GM19043 (cell line): ENCODE data around the gene ZNF8.
"Not testable (repeated sequence)": the region's sequence is repeated elsewhere in the genome, so short reads cannot be mapped to it uniquely, and the experiment has no call there.

Experiments used
- ATAC-seq: cut with Tn5 transposase; IDR thresholded peaks from one replicate; pipeline ENCODE4 v1.9.1; 2021; ENCODE audit warnings: low read depth; ENCODE audit not compliant: unreplicated experiment

ZNF8 gene

GRCh38 chr19:58278541-58279041, at the start of gene ZNF8:
ZNF8 (plus strand) TSS chr19:58278955; CDS start chr19:58279082, 127 bp downstream.
- peak; percentile 98 for ATAC-seq

DNA sequence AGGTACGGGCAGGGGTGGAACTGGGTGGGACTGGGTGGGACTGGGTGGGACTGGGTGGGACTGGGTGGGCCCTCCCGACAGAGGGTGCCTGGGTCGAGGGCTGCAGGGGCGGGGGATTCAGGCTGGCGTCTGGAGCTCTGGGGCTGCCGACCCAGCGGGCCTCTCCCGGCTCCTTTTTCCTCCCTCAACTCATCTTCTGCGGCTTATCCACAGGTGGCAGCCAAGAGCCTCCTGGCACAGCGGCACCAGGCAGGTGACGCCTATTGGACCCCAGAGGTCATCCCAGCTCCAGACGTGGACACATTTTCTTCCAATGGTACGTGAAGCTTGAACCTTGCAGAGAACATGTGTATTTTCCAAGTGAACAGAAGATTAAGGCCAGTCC, 49.5 kb upstream of the ZNF8 start:
- no peak for ATAC-seq

GRCh38 chr19:58237324-58237723, 41.4 kb upstream of the ZNF8 start:
- no peak for ATAC-seq

DNA sequence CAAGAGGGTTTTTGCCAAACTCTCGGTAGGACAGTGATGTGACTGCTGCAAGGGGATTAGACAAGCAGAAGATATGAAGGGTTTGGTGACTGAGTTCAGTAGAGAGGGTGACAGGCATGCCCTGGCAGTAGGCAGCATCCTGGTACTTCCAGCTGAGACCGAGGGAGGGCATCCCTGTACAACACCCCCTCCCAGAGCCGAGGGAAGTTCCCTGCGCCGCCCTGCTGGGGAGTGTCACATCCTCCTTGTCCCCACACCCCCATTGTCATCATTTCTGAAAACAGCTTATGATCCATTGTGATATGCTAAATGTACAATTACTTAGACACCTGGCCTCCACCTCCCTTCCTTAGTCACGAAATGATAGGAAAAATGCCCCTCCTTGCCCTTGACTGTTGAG, 35.4 kb upstream of the ZNF8 start:
- no peak for ATAC-seq

DNA sequence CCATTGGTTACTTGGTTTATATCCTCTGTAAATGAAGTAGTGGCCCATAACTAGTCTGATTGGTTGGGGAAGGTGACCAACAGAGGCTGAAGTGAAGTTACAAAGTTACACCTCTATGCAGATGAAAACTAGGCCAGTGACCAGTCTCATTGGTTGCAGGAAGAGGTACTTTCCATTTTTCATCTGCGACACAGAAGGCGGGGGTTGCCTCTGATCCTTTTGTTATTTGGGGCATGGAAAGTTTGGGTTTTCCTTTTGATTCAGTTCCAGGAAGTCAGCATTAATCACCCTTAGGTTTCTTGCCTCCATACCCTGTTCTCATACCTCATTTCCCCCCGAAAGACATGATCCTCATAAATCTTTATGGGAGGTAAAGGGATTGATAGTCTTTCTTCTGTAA, 29.9 kb upstream of the ZNF8 start:
- no peak for ATAC-seq

GRCh38 chr19:58252102-58252685, 26.6 kb upstream of the ZNF8 start:
- no peak for ATAC-seq

DNA sequence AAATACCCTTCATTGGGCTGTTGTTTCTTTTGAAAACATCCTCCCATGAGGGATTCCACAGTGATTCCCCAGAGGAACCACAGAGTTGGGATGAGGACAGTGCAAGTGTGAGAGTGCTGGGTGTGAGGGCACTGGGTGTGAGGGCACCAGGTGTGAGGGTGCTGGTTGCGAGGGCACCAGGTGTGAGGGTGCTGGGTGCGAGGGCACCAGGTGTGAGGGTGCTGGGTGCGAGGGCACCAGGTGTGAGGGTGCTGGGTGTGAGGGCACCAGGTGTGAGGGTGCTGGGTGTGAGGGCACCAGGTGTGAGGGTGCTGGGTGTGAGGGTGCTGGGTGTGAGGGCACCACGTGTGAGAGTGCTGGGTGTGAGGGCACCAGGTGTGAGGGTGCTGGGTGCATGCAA, 20.5 kb upstream of the ZNF8 start:
- not testable (repeated sequence) for ATAC-seq

GRCh38 chr19:58261600-58261967, 17.2 kb upstream of the ZNF8 start:
- no peak for ATAC-seq

GRCh38 chr19:58261968-58262921, 16.5 kb upstream of the ZNF8 start:
- no peak for ATAC-seq

DNA sequence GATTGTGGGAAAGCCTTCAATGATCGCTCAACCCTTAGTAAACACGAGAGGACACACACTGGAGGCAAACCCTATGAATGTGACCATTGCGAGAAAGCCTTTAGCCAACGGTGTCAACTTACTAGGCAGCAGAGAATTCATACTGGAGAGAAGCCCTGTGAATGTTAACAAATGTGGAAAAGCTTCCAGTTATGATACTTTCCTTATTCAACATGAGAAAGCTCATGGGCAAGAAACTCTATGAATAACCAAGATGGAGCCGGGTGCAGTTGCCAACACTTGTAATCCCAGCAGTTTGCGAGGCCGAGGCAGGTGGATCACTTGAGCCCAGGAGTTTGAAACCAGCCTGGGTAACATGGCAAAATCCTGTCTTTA, 15.8 kb upstream of the ZNF8 start:
- ATAC-seq, result no peak

DNA sequence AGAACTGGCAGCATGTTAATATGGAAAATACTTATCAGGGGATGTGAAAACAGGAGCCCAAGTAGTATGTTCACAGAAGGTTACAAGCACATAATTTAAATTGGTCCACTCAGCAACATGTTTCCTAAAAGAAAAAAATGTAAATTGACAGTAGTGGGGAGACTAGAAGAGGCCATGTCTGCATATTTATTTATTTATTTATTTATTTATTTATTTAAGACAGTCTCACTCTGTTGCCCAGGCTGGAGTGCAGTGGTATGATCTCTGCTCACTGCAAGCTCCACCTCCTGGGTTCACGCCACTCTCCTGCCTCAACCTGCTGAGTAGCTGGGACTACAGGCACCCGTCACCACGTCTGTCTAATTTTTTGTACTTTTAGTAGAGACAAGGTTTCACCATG, 13.7 kb upstream of the ZNF8 start:
- no peak for ATAC-seq

DNA sequence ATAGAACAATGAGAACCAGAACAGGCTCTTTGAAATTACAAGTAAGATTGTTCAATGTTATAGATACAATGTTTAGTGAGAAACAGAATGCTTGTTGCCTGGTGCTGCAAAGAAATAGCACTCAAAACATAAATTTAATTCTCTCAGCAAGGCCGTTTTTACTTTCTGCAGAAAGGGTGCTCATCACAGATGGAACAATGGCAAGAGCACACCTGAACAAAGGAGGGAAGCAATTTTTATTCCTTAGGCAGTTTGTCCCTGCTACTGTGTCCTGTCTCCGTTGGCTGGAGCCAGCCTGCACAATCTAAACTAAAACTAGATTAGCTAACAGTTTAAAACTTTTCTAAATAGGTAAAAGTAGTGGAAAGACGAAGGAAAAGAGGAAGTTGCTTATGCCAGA, 10.4 kb upstream of the ZNF8 start:
- no peak for ATAC-seq

DNA sequence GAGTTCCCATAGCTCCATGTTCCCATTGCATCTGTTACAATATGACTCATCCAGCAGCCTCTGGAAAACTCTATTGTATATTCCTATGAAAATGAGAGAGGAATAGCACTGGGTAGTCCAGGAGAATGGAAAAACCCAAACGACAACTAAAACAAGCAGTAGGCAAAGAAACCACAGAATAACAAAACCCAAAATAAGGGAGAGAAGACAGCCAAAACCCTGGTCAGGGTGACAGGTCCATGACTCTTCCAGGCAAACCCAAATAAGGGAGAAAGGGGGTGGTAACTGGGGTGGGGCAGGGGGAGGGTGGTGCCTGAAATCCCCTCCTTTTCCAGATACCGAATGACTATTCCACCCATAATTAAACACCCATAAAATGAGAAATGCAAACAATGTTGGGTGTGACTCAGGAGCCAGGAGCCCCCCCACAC, 4.0 kb upstream of the ZNF8 start:
- no peak for ATAC-seq

DNA sequence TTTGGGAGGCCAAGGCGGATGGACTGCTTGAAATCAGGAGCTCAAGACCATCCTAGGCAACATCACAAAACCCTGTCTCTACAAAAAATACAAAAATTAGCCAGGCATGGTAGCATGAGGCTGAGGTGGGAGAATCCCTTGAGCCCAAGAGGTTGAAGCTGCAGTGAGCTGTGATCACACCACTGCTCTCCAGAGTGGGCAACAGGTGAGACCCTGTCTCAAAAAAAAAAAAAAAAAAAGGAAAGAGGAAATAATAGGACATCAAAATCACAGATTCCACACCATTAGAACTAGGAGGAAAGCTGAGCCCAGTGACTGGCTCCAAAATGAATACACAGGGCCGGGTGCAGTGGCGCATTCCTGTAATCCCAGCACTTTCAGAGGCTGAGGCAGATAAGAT, 3.2 kb upstream of the ZNF8 start:
- no peak for ATAC-seq

GRCh38 chr19:58277197-58277596, 1.6 kb upstream of the ZNF8 start:
- no peak for ATAC-seq

- ATAC-seq, result no peak
These were observed 811 bp upstream of the ZNF8 start for GRCh38 chr19:58277748-58278540.

DNA sequence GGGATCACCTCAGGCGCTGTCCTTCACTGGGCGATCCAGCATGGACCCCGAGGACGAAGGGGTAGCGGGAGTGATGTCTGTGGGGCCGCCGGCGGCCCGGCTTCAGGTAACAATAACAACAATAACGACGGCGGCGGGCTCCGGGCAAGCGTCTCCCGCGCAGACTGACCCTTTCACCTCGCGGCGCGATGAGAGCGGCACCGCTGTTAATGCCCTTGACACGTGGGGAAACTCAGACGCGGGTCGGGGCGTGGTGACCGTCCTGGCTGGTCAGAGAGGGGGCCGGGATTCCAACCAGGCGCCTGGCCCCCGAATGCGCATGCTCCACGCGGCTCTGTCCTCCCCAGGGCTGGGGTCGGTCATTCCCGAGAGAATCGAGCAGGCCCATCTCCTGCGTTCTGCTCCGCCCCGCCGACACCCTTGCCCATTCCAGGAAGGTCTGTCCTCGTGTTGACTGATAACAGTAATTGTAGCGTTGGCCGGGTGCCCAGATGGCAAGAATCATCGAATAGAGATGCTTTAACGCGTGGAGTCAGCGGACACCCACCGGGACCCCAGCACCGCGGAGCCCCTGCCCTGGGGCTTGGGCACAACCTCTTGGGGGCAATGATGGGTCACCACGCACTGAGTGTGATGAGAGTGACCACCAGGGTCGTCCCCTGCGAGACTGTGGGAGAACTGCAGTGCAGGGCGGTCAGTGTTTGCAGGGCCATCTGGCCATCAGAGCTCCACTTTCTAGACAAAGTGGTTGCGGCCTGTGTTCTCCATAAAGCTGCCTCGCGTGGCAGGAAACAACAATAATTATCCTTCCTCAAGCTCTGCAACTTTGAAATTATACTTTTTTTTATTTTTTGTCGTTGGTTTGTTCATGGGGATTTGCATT, 528 bp downstream of the ZNF8 start:
- ATAC-seq, result no peak

GRCh38 chr19:58279925-58280316, 1.2 kb downstream of the ZNF8 start:
- no peak for ATAC-seq

GRCh38 chr19:58284199-58284598, 5.4 kb downstream of the ZNF8 start:
- ATAC-seq, result no peak

DNA sequence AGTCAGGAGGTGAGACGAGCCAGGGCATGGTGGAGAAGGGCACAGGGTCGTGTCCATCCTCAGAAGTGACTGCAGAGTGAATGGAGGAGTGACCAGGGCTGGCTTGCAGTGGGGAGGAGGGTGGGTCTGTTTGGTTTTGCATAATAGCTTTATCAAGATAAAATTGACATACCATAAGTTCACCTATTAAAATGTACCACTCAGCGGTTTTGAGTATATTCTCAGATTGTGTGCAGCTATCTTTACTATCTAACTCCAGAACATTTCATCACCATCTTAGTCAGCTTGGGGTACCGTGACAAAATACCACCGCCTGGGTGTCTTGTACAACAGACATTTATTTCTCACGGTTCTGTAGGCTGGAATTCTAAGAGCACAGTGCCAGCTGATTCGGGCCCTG, 13.2 kb downstream of the ZNF8 start:
- ATAC-seq, result no peak
